ENCODE results near the gene FBXO21. TPM values are rescaled to one million over a fixed set of nuclear protein-coding genes. Genes with fewer than 3 reads are reported as not detected.

FBXO21 gene
- total RNA-seq, 1 donor from 2014 or later: 52.3 TPM

DNA sequence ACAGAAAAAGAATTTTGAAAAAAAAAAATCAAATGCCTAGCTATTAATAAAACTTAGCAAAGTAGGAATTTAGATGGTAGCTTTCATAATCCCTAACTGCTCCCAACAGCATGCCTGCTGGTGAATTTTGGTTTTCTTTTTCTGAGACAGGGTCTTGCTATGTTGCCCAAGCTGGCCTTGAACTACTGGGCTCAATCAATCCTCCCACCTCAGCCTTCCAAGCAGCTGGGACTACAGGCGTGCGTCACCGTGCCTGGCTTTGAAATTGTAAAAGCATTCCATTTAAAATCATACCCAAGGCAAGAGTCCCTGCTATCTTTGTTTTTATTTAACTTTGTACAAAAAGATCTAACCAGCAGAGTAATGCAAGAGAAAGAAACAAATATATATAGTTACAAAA, 20.7 kb downstream of the FBXO21 start:
- H3K27me3 ChIP-seq (ENCODE audit: low read depth): no peaks in the 10 kb centered on the region
- H3K9me3 ChIP-seq (replicated peaks): no peaks in the 10 kb centered on the region
- intact Hi-C loops (cut with micrococcal nuclease): no loop called here
- H3K4me1 ChIP-seq: no peaks in the 10 kb centered on the region
- no peak overlapping the region for H3K27ac ChIP-seq (replicated peaks)
- TF ChIP-seq, protein P1, sequence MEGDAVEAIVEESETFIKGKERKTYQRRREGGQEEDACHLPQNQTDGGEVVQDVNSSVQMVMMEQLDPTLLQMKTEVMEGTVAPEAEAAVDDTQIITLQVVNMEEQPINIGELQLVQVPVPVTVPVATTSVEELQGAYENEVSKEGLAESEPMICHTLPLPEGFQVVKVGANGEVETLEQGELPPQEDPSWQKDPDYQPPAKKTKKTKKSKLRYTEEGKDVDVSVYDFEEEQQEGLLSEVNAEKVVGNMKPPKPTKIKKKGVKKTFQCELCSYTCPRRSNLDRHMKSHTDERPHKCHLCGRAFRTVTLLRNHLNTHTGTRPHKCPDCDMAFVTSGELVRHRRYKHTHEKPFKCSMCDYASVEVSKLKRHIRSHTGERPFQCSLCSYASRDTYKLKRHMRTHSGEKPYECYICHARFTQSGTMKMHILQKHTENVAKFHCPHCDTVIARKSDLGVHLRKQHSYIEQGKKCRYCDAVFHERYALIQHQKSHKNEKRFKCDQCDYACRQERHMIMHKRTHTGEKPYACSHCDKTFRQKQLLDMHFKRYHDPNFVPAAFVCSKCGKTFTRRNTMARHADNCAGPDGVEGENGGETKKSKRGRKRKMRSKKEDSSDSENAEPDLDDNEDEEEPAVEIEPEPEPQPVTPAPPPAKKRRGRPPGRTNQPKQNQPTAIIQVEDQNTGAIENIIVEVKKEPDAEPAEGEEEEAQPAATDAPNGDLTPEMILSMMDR (IDR thresholded peaks at IDR 0.05; ENCODE audit: borderline replicate concordance): no peak
- H3K4me3 ChIP-seq: no peak overlapping the region
- no peak for DNase-seq
- peaks cover 96% of the 10 kb centered on the region for H3K36me3 ChIP-seq

DNA sequence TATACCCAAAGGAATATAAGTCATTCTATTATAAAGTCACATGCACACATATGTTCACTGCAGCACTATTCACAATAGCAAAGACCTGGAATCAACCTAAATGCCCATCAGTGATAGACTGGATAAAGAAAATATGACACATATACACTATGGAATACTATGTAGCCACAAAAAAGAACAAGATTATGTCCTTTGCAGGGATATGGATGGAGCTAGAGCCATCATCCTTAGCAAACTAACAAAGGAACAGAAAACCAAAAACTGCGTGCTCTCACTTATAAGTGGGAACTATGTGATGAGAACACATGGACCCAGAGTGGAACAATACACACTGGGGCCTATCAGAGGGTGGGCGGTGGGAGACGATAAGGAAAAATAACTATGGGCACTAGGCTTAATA, 21.3 kb downstream of the FBXO21 start:
- Histone ChIP-seq H3K27me3 (ENCODE audit: low read depth) (no peaks in the 10 kb centered on the region), H3K36me3 (peaks cover 96% of the 10 kb centered on the region), H3K27ac (replicated peaks) (no peak overlapping the region), H3K4me1 (no peaks in the 10 kb centered on the region), H3K9me3 (replicated peaks) (no peaks in the 10 kb centered on the region), H3K4me3 (no peak overlapping the region)
- TF ChIP-seq, protein P1 (IDR thresholded peaks at IDR 0.05; ENCODE audit: borderline replicate concordance): no peak
- DNase-seq: no peak
- intact Hi-C loops (cut with micrococcal nuclease): no loop called here

DNA sequence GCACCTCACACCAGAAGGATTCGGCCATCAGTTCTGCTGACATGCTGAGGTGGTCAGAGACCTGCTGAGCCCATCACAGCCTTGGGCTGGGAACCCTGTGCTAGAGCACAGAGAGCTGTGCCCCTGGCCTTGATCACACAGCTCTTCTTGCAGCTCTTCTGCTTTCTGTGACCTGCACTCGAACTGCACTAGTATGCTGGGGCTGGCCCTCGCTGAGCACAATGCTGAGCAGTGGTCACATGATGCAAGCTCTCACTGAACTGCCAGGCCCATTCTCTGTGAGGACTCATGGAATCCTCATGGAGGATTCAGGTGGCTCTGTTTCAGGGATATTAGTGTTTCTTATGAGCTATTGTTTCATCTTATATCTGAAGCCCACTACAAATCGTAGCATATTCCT, 22.5 kb downstream of the FBXO21 start:
- no peaks in the 10 kb centered on the region for H3K4me1 ChIP-seq
- no peak overlapping the region for H3K4me3 ChIP-seq
- H3K27me3 ChIP-seq (ENCODE audit: low read depth): no peaks in the 10 kb centered on the region
- TF ChIP-seq, protein P1 (IDR thresholded peaks at IDR 0.05; ENCODE audit: borderline replicate concordance): no peak
- peaks cover 96% of the 10 kb centered on the region for H3K36me3 ChIP-seq
- intact Hi-C loops (cut with micrococcal nuclease): no loop called here
- DNase-seq: no peak
- no peaks in the 10 kb centered on the region for H3K9me3 ChIP-seq (replicated peaks)
- no peak overlapping the region for H3K27ac ChIP-seq (replicated peaks)

DNA sequence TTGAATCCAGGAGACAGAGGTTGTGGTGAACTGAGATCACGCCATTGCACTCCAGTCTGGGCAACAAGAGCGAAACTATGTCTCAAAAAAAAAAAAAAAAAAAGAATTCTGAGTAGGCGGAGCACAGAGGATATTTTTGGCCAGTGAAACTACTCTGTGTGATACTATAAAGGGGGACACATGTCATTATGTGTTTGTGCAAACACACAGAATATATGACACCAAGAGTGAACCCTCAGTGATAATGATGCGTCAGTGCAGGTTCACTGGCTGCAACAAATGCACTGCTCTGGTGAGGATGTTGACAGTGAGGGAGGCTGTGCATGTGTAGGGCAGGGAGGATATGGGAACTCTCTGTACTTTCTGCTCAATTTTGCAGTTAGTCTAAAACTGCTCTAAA, 24.2 kb downstream of the FBXO21 start:
- Histone ChIP-seq H3K36me3 (peaks cover 98% of the 10 kb centered on the region), H3K4me3 (no peak overlapping the region), H3K9me3 (replicated peaks) (no peaks in the 10 kb centered on the region), H3K27ac (replicated peaks) (no peak overlapping the region), H3K4me1 (no peaks in the 10 kb centered on the region), H3K27me3 (ENCODE audit: low read depth) (no peaks in the 10 kb centered on the region)
- intact Hi-C loops (cut with micrococcal nuclease): no loop called here
- DNase-seq: no peak
- TF ChIP-seq, protein P1 (IDR thresholded peaks at IDR 0.05; ENCODE audit: borderline replicate concordance): no peak

DNA sequence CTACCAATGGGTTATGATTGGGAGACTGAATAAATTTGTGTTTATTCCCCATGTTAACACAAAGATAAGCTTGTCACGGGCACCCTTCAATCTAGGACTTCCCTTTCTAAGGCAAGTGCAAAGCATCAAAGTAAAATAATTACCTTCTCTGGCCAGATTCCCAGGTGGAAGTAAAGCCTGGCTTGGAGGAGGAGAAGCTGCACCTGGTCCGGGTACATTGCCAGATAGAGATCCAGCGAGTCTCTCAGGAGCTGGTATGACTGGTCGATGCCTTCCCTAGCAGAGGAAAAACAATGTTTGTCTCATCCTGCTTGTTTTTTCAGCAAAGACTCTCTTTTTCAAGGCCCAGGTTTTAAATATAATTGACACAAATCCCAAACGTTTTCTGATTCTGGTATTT, 24.9 kb downstream of the FBXO21 start:
- TF ChIP-seq, protein P1 (IDR thresholded peaks at IDR 0.05; ENCODE audit: borderline replicate concordance): no peak
- no peaks in the 10 kb centered on the region for H3K27me3 ChIP-seq (ENCODE audit: low read depth)
- H3K4me3 ChIP-seq: no peak overlapping the region
- no peaks in the 10 kb centered on the region for H3K9me3 ChIP-seq (replicated peaks)
- H3K4me1 ChIP-seq: no peaks in the 10 kb centered on the region
- no peak overlapping the region for H3K27ac ChIP-seq (replicated peaks)
- intact Hi-C loops (cut with micrococcal nuclease): no loop called here
- DNase-seq: no peak
- peaks cover 98% of the 10 kb centered on the region for H3K36me3 ChIP-seq

DNA sequence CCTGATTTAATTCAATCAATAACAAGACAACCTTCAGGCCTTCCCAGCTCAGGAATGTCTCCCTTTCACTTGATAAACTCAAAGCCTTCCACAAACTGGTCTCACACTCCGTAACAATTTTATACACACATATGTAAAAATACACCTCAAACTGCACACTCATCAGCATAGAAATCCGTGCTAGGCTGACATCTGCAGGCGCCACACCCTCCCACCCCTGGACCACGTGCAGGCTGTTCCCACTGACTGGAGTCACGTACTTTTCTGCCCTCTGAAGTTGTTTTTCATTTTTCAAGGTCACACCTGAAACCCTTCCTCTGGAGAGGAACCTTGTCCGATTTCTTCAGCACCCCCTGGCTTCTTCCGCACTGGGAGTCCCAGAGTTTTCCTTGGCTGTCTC, 27.6 kb downstream of the FBXO21 start:
- TF ChIP-seq, protein P1 (IDR thresholded peaks at IDR 0.05; ENCODE audit: borderline replicate concordance): no peak
- Histone ChIP-seq H3K4me1 (no peaks in the 10 kb centered on the region), H3K4me3 (no peak overlapping the region), H3K27me3 (ENCODE audit: low read depth) (no peaks in the 10 kb centered on the region), H3K36me3 (peaks cover 99% of the 10 kb centered on the region), H3K9me3 (replicated peaks) (no peaks in the 10 kb centered on the region), H3K27ac (replicated peaks) (no peak overlapping the region)
- intact Hi-C loops (cut with micrococcal nuclease): no loop called here
- DNase-seq: no peak

All from left ventricle myocardium inferior (tissue), 1 donor.